HUES64 (cell line): ENCODE data around the gene KIFBP.
"Not testable (repeated sequence)": the region's sequence is repeated elsewhere in the genome, so short reads cannot be mapped to it uniquely, and the experiment has no call there.

Experiments
- H3K27ac ChIP-seq: 2 replicates; pipeline ENCODE4 v1.7.0; 2013; ENCODE audit warnings: low read depth, low read length, inconsistent platforms
- H3K27me3 ChIP-seq: 2 replicates; pipeline ENCODE4 v1.6.1; 2013; ENCODE audit warnings: mild to moderate bottlenecking, low read length; ENCODE audit not compliant: insufficient read depth
- H3K36me3 ChIP-seq: 2 replicates; pipeline ENCODE4 v1.6.1; 2013; ENCODE audit warnings: mild to moderate bottlenecking, low read length; ENCODE audit not compliant: insufficient read depth
- H3K4me1 ChIP-seq: 2 replicates; pipeline ENCODE4 v1.6.1; 2013; ENCODE audit warnings: mild to moderate bottlenecking, low read length, moderate library complexity; ENCODE audit not compliant: insufficient read depth
- H3K4me3 ChIP-seq: 2 replicates; pipeline ENCODE4 v1.5.1; 2013; ENCODE audit warnings: mild to moderate bottlenecking, low read length, moderate library complexity
- H3K9ac ChIP-seq: 2 replicates; pipeline ENCODE4 v1.6.1; 2013; ENCODE audit warnings: mild to moderate bottlenecking, low read depth, low read length
- H3K9me3 ChIP-seq: 2 replicates; pipeline ENCODE4 v1.6.1; 2013; ENCODE audit warnings: low read depth, low read length; ENCODE audit not compliant: insufficient read depth
- WGBS: fragments of 150-250, 120-280 bp; methylation state at CpG from one replicate; pipeline ENCODE4 v1.1.7; 2013; ENCODE audit warnings: missing lambda C conversion rate; 5-methylcytosine and 5-hydroxymethylcytosine counted together

Gene KIFBP

GRCh38 chr10:68963151-68963550 is 25.5 kb upstream of the KIFBP start:
- no peaks in the 10 kb centered on the region for H3K4me1 ChIP-seq
- no peaks in the 10 kb centered on the region for H3K9me3 ChIP-seq
- H3K27me3 ChIP-seq: no peaks in the 10 kb centered on the region
- H3K36me3 ChIP-seq: peaks cover 95% of the 10 kb centered on the region
- H3K4me3 ChIP-seq: no peak overlapping the region
- 95% methylated on average over 4 of the region's 4 CpGs for WGBS
- no peak overlapping the region for H3K27ac ChIP-seq
- H3K9ac ChIP-seq: no peak overlapping the region

- 99% methylated on average over 5 of the region's 5 CpGs for WGBS
- H3K4me3 ChIP-seq: no peak overlapping the region
- no peak overlapping the region for H3K27ac ChIP-seq
- H3K27me3 ChIP-seq: no peaks in the 10 kb centered on the region
- H3K9me3 ChIP-seq: no peaks in the 10 kb centered on the region
- peaks cover 99% of the 10 kb centered on the region for H3K36me3 ChIP-seq
- no peaks in the 10 kb centered on the region for H3K4me1 ChIP-seq
- H3K9ac ChIP-seq: no peak overlapping the region
Observed at GRCh38 chr10:68973975-68974374, 14.6 kb upstream of the KIFBP start.

GRCh38 chr10:68975936-68976473 is 12.6 kb upstream of the KIFBP start:
- not testable (repeated sequence) for H3K4me1 ChIP-seq, H3K9ac ChIP-seq, H3K4me3 ChIP-seq, H3K27ac ChIP-seq, H3K9me3 ChIP-seq, H3K27me3 ChIP-seq
- H3K36me3 ChIP-seq: peaks cover 96% of the 10 kb centered on the region
- WGBS: 87% methylated on average over 3 of the region's 5 CpGs

GRCh38 chr10:68979738-68980137 is 8.9 kb upstream of the KIFBP start:
- H3K27me3 ChIP-seq, H3K9me3 ChIP-seq, H3K9ac ChIP-seq, H3K4me3 ChIP-seq, H3K27ac ChIP-seq, H3K4me1 ChIP-seq: not testable (repeated sequence)
- H3K36me3 ChIP-seq: peaks cover 96% of the 10 kb centered on the region
- 95% methylated on average over 6 of the region's 6 CpGs for WGBS

- Histone ChIP-seq H3K4me1 (no peaks in the 10 kb centered on the region), H3K9me3 (no peaks in the 10 kb centered on the region), H3K9ac (no peak overlapping the region), H3K27ac (no peak overlapping the region), H3K4me3 (no peak overlapping the region), H3K27me3 (no peaks in the 10 kb centered on the region), H3K36me3 (peaks cover 94% of the 10 kb centered on the region)
- 100% methylated on average over 1 of the region's 1 CpG for WGBS
Observed at GRCh38 chr10:68981074-68981473, 7.5 kb upstream of the KIFBP start.

- H3K36me3 ChIP-seq: peaks cover 82% of the 10 kb centered on the region
- 95% methylated on average over 11 of the region's 11 CpGs for WGBS
Observed at GRCh38 chr10:68982389-68982788, 6.2 kb upstream of the KIFBP start.

GRCh38 chr10:68987611-68988010 is 992 bp upstream of the KIFBP start:
- no peak overlapping the region for H3K9ac ChIP-seq
- peaks cover 2% of the 10 kb centered on the region; the same call in 1 of the 2 replicates for H3K4me1 ChIP-seq
- H3K27me3 ChIP-seq: no peaks in the 10 kb centered on the region
- H3K9me3 ChIP-seq: no peaks in the 10 kb centered on the region
- H3K4me3 ChIP-seq: no peak overlapping the region
- H3K36me3 ChIP-seq: peaks cover 32% of the 10 kb centered on the region
- 0 out of 2 replicates have a peak overlapping the region, but pooled peaks have one; percentile 1 for H3K27ac ChIP-seq
- WGBS: 96% methylated on average over 3 of the region's 3 CpGs

More at GRCh38 chr10:68982389-68982788, 6.2 kb upstream of the KIFBP start:
- Histone ChIP-seq H3K27me3 (no peaks in the 10 kb centered on the region), H3K4me3 (no peak overlapping the region), H3K4me1 (no peaks in the 10 kb centered on the region), H3K9me3 (no peaks in the 10 kb centered on the region), H3K27ac (no peak overlapping the region), H3K9ac (no peak overlapping the region)

GRCh38 chr10:68989317-68989990 is 851 bp downstream of the KIFBP start:
- Histone ChIP-seq H3K9ac (peak overlapping the region; percentile 79), H3K4me3 (peak overlapping the region; percentile 80), H3K9me3 (no peaks in the 10 kb centered on the region), H3K4me1 (peaks cover 2% of the 10 kb centered on the region; the same call in 1 of the 2 replicates), H3K27ac (peak overlapping the region; percentile 65; the same call in 1 of the 2 replicates), H3K27me3 (no peaks in the 10 kb centered on the region), H3K36me3 (peaks cover 14% of the 10 kb centered on the region)
- WGBS: 24% methylated on average over 22 of the region's 22 CpGs

- no peak overlapping the region for H3K27ac ChIP-seq
Observed at GRCh38 chr10:68992636-68993440, 4.2 kb downstream of the KIFBP start.

GRCh38 chr10:68997211-68997610 is 8.6 kb downstream of the KIFBP start:
- no peaks in the 10 kb centered on the region for H3K27me3 ChIP-seq
- H3K9ac ChIP-seq: no peak overlapping the region
- H3K4me3 ChIP-seq: no peak overlapping the region
- no peaks in the 10 kb centered on the region for H3K4me1 ChIP-seq
- H3K27ac ChIP-seq: no peak overlapping the region
- 91% methylated on average over 2 of the region's 3 CpGs for WGBS
- H3K9me3 ChIP-seq: no peaks in the 10 kb centered on the region
- H3K36me3 ChIP-seq: peaks cover 19% of the 10 kb centered on the region

More at GRCh38 chr10:68992636-68993440, 4.2 kb downstream of the KIFBP start:
- H3K36me3 ChIP-seq: no peaks in the 10 kb centered on the region
- H3K9ac ChIP-seq: no peak overlapping the region
- peaks cover 2% of the 10 kb centered on the region; the same call in 1 of the 2 replicates for H3K4me1 ChIP-seq
- WGBS: 91% methylated on average over 2 of the region's 2 CpGs
- no peaks in the 10 kb centered on the region for H3K9me3 ChIP-seq
- no peaks in the 10 kb centered on the region for H3K27me3 ChIP-seq
- no peak overlapping the region for H3K4me3 ChIP-seq

- H3K27me3 ChIP-seq: no peaks in the 10 kb centered on the region
- H3K9ac ChIP-seq: no peak overlapping the region
- peaks cover 79% of the 10 kb centered on the region for H3K36me3 ChIP-seq
- no peaks in the 10 kb centered on the region for H3K9me3 ChIP-seq
- H3K27ac ChIP-seq: no peak overlapping the region
- 80% methylated on average over 1 of the region's 1 CpG for WGBS
- no peak overlapping the region for H3K4me3 ChIP-seq
- H3K4me1 ChIP-seq: no peaks in the 10 kb centered on the region
Observed at GRCh38 chr10:69004821-69005220, 16.2 kb downstream of the KIFBP start.
